HepG2 (cell line): ENCODE data around the gene TNXB. TPM values are rescaled to one million over a fixed set of nuclear protein-coding genes. Genes with fewer than 3 reads are reported as not detected.

ENCODE experiments used
- CREBL2 ChIP-seq: sonication (generic); formaldehyde crosslinking; IDR thresholded peaks from 2 replicates; pipeline ENCODE4 v1.8.1; 2023; ENCODE audit warnings: missing genetic modification reagents, mild to moderate bottlenecking, borderline replicate concordance
- GRHL1 ChIP-seq: sonication (generic); formaldehyde crosslinking; conservative IDR thresholded peaks from 2 replicates; pipeline ENCODE4 v1.8.0; 2022; ENCODE audit warnings: missing genetic modification reagents
- ISL2 ChIP-seq: sonication (generic); formaldehyde crosslinking; IDR thresholded peaks from 2 replicates; pipeline ENCODE4 v1.5.0; 2020; ENCODE audit warnings: missing genetic modification reagents
- MEF2D ChIP-seq: sonication (generic); formaldehyde crosslinking; IDR thresholded peaks from 2 replicates; pipeline ENCODE4 v1.5.1; 2020; ENCODE audit warnings: mild to moderate bottlenecking, missing genetic modification reagents
- MIER3 ChIP-seq: IDR thresholded peaks from 2 replicates; pipeline ENCODE4 v1.6.1; 2016; ENCODE audit warnings: missing compliant biosample characterization, borderline replicate concordance
- MTERF4 ChIP-seq: sonication (generic); formaldehyde crosslinking; IDR thresholded peaks from 2 replicates; pipeline ENCODE4 v1.8.0; 2023; ENCODE audit warnings: mild to moderate bottlenecking, missing genetic modification reagents
- RFX3 ChIP-seq: IDR thresholded peaks from 2 replicates; pipeline ENCODE4 v1.6.1; 2016; ENCODE audit warnings: missing biosample characterization, missing genetic modification reagents
- SMC3 ChIP-seq: IDR thresholded peaks from 2 replicates; pipeline ENCODE4 v1.6.1; 2011; ENCODE audit warnings: low read length, improper control_type of control experiment
- SMYD3 ChIP-seq: sonication (generic); formaldehyde crosslinking; IDR thresholded peaks from 2 replicates; pipeline ENCODE4 v1.8.1; 2023; ENCODE audit warnings: mild to moderate bottlenecking, missing genetic modification reagents
- SRSF1 ChIP-seq: fragments of 200-400 bp; formaldehyde crosslinking; optimal IDR thresholded peaks from 2 replicates; pipeline ENCODE3; 2017; ENCODE audit warnings: mild to moderate bottlenecking, low read depth, low read length, moderate library complexity
- TAF1 ChIP-seq: sonication (generic); formaldehyde crosslinking; IDR thresholded peaks from 2 replicates; pipeline ENCODE4 v1.4.0; 2020; ENCODE audit warnings: missing genetic modification reagents
- THAP7 ChIP-seq: sonication (generic); formaldehyde crosslinking; IDR thresholded peaks from 2 replicates; pipeline ENCODE4 v1.8.1; 2023; ENCODE audit warnings: mild to moderate bottlenecking, missing genetic modification reagents
- THAP9 ChIP-seq: sonication (generic); formaldehyde crosslinking; IDR thresholded peaks from 2 replicates; pipeline ENCODE4; 2020; ENCODE audit warnings: missing genetic modification reagents, mild to moderate bottlenecking, borderline replicate concordance
- ZBTB3 ChIP-seq: sonication (generic); formaldehyde crosslinking; IDR thresholded peaks from 2 replicates; pipeline ENCODE4 v1.4.0; 2020; ENCODE audit warnings: low read depth, mild to moderate bottlenecking, moderate library complexity, missing genetic modification reagents, borderline replicate concordance
- ZNF430 ChIP-seq: sonication (generic); formaldehyde crosslinking; IDR thresholded peaks from 2 replicates; pipeline ENCODE4 v1.9.0; 2021; ENCODE audit warnings: mild to moderate bottlenecking, missing genetic modification reagents
- ZNF543 ChIP-seq: sonication (generic); formaldehyde crosslinking; IDR thresholded peaks from 2 replicates; pipeline ENCODE4 v1.4.0; 2020; ENCODE audit warnings: mild to moderate bottlenecking, missing genetic modification reagents
- ZNF614 ChIP-seq: IDR thresholded peaks from 2 replicates; pipeline ENCODE4 v1.6.1; 2018; ENCODE audit warnings: missing biosample characterization, missing genetic modification reagents, inconsistent platforms, borderline replicate concordance
- ZNF687 ChIP-seq: sonication (generic); formaldehyde crosslinking; IDR thresholded peaks from 2 replicates; pipeline ENCODE4 v1.5.1; 2020; ENCODE audit warnings: mild to moderate bottlenecking, missing genetic modification reagents, moderate library complexity
- ZNF780A ChIP-seq: sonication (generic); formaldehyde crosslinking; IDR thresholded peaks from 2 replicates; pipeline ENCODE4 v1.8.0; 2022; ENCODE audit warnings: mild to moderate bottlenecking, missing genetic modification reagents, moderate library complexity
- polyA plus RNA-seq, 8 experiments: library from polyadenylated mRNA; depleted of rRNA in 3 of 8; stranded (reverse) in 7 of 8; unstranded in 1 of 8; fragments of >200 nt; fragmentation: Illumina TruSeq in 4 of 8; extraction: Trizol in 4 of 8; gene quantifications; 2 replicates each; pipeline versions ENCODE4 v1.2.1 to v1.2.3, GENCODE V29; 2011 to 2016; ENCODE audit warnings: low read depth in 4 of 8, missing spikeins in 1 of 8, mixed read lengths in 1 of 8; ENCODE audit not compliant: insufficient read depth in 1 of 8
- total RNA-seq, 5 experiments: library from RNA; depleted of rRNA; stranded (reverse); fragments of >200 nt; fragmentation: Illumina TruSeq; extraction: Trizol; gene quantifications; 2 replicates each; pipeline ENCODE4 v1.2.3, GENCODE V29; 2016; ENCODE audit warnings: low read depth in 1 of 5

TNXB gene
- total and polyA plus RNA-seq, 2 of the 13 experiments (the other 11 are each of a cell fraction or from before 2014, with no cell fraction given): 1.6 to 2.7 TPM

- TF ChIP-seq MEF2D (CRISPR knock-in tag) (peak; percentile 87), SRSF1 (no peak), MIER3 (CRISPR knock-in tag) (0 out of 2 replicates have a peak, but pooled peaks have one; percentile 34), THAP9 (peak; percentile 16), MTERF4 (CRISPR knock-in tag) (peak; percentile 93; the same call in 1 of the 2 replicates), GRHL1 (no peak), ZNF687 (CRISPR knock-in tag) (peak; percentile 87), RFX3 (CRISPR knock-in tag) (no peak), ZNF543 (CRISPR knock-in tag) (peak; percentile 9; the same call in 1 of the 2 replicates), ZNF780A (CRISPR knock-in tag) (peak; percentile 57), TAF1 (CRISPR knock-in tag) (no peak), ZBTB3 (CRISPR knock-in tag) (no peak), ZNF614 (CRISPR knock-in tag) (peak; percentile 84; the same call in 1 of the 2 replicates), ISL2 (CRISPR knock-in tag) (no peak), CREBL2 (CRISPR knock-in tag) (peak; percentile 67; the same call in 1 of the 2 replicates), SMYD3 (peak; percentile 86), THAP7 (peak; percentile 89), SMC3 (peak; percentile 84), ZNF430 (no peak)
These were observed 45.5 kb upstream of the TNXB start (continued) for GRCh38 chr6:32154514-32155161.
